ENCODE measurements around the gene ECE1.
A peak's percentile ranks its signal among the peaks of the same experiment; 100 is the strongest.

ECE1 gene

DNA sequence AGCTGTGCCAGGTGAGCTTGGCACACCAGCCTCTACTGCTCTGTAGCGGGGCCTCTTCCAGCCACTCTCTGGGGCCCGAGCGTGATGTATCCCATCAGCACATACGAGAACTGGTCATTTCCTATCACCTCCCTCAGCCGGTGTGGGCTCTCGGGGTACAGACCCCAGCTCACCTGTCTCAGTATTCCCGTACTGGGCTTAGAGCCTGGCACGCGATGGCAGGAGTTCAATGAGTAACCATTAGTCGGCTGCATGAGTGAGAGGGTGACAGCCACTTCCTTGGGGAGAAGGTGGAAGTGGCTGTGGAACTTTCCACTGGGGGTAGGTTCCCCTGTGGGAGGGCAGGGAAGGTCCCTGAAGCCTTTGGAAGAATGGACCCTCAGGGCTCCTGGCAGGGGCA is 46.1 kb downstream of the ECE1 start:
- no peak overlapping the region for H3K23ac ChIP-seq (ENCODE audit: low read length)
- H3K27me3 ChIP-seq (ENCODE audit: insufficient read depth, low read length) = no peaks in the 10 kb centered on the region
- no peak overlapping the region for H3K4me3 ChIP-seq (ENCODE audit: low read depth, low read length)
- H3K4ac ChIP-seq (ENCODE audit: low read depth, low read length) = no peak overlapping the region
- no peak overlapping the region for H2AK5ac ChIP-seq (ENCODE audit: low read length)
- no peak overlapping the region for H3K18ac ChIP-seq (ENCODE audit: low read length)
- no peak overlapping the region for H2AFZ ChIP-seq (ENCODE audit: insufficient read depth, low read length, poor library complexity)
- no peak overlapping the region for H3K14ac ChIP-seq (ENCODE audit: low read length)
- H3K79me1 ChIP-seq (ENCODE audit: low read length) = no peaks in the 10 kb centered on the region
- no peaks in the 10 kb centered on the region for H3K9me3 ChIP-seq (ENCODE audit: insufficient read depth, low read depth, low read length)
- no peak overlapping the region for H2BK120ac ChIP-seq (ENCODE audit: insufficient read depth, low read length, poor library complexity)
- peaks cover 6% of the 10 kb centered on the region in 2 experiments for H3K4me1 ChIP-seq (ENCODE audit: control insufficient read depth in 1 of 2, insufficient read depth in 2 of 2, low read length in 2 of 2)
- H4K12ac ChIP-seq (ENCODE audit: low read depth, low read length) = no peak overlapping the region
- H4K8ac ChIP-seq (ENCODE audit: low read depth, low read length) = no peak overlapping the region
- no peak overlapping the region for H3K27ac ChIP-seq (ENCODE audit: low read depth, low read length)
- peaks cover 8% of the 10 kb centered on the region in 2 experiments for H3K36me3 ChIP-seq (ENCODE audit: control insufficient read depth in 1 of 2, insufficient read depth in 2 of 2, low read length in 2 of 2)
- H3K4me2 ChIP-seq (ENCODE audit: low read length) = no peak overlapping the region
- no peak overlapping the region for H3K9ac ChIP-seq (ENCODE audit: low read length)
- H2BK12ac ChIP-seq (ENCODE audit: low read length) = no peak overlapping the region
- no CpG with 5 or more reads among the region's 10 CpGs for WGBS (ENCODE audit: extremely low coverage, insufficient coverage, insufficient read length)
- DNase-seq = no peak
- H4K91ac ChIP-seq (ENCODE audit: low read depth, low read length) = no peak overlapping the region
- H3K79me2 ChIP-seq (ENCODE audit: control insufficient read depth, insufficient read depth, low read length, poor library complexity) = no peaks in the 10 kb centered on the region
- no peak overlapping the region for H2BK5ac ChIP-seq (ENCODE audit: low read depth, low read length, poor library complexity)

DNA sequence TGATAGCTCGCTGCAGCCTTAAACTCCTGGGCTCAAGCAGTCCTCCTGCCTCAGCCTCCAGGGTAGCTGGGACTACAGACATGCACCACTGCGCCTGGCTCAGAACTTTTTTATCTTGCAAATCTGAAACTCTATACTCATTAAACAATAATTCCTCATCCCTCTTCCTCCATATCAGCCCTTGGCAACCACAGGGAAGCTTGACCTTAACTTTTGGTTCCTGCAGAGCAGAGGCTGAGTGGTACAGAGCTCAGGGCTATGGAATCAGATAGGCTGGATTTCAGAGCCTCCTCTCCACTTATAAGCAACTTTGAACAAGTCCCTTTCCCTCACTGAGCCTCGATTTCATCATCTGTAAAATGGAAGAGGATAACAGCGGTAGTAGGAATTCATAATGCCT is 47.4 kb downstream of the ECE1 start:
- Histone ChIP-seq H3K79me1 (ENCODE audit: low read length) (no peaks in the 10 kb centered on the region), H3K23ac (ENCODE audit: low read length) (no peak overlapping the region), H4K91ac (ENCODE audit: low read depth, low read length) (no peak overlapping the region), H4K12ac (ENCODE audit: low read depth, low read length) (no peak overlapping the region), H3K4me2 (ENCODE audit: low read length) (no peak overlapping the region), H3K14ac (ENCODE audit: low read length) (no peak overlapping the region), H3K9ac (ENCODE audit: low read length) (no peak overlapping the region), H3K36me3 (ENCODE audit: control insufficient read depth in 1 of 2, insufficient read depth in 2 of 2, low read length in 2 of 2) (peaks cover 8% of the 10 kb centered on the region in 2 experiments), H2BK120ac (ENCODE audit: insufficient read depth, low read length, poor library complexity) (no peak overlapping the region), H3K79me2 (ENCODE audit: control insufficient read depth, insufficient read depth, low read length, poor library complexity) (no peaks in the 10 kb centered on the region), H2BK12ac (ENCODE audit: low read length) (no peak overlapping the region), H3K4me3 (ENCODE audit: low read depth, low read length) (no peak overlapping the region), H3K18ac (ENCODE audit: low read length) (no peak overlapping the region), H3K27me3 (ENCODE audit: insufficient read depth, low read length) (no peaks in the 10 kb centered on the region), H3K4me1 (ENCODE audit: control insufficient read depth in 1 of 2, insufficient read depth in 2 of 2, low read length in 2 of 2) (peaks cover 8 to 10% of the 10 kb centered on the region in 2 experiments), H3K4ac (ENCODE audit: low read depth, low read length) (no peak overlapping the region), H4K8ac (ENCODE audit: low read depth, low read length) (no peak overlapping the region), H3K27ac (ENCODE audit: low read depth, low read length) (no peak overlapping the region), H2BK5ac (ENCODE audit: low read depth, low read length, poor library complexity) (no peak overlapping the region), H3K9me3 (ENCODE audit: insufficient read depth, low read depth, low read length) (no peaks in the 10 kb centered on the region), H2AK5ac (ENCODE audit: low read length) (no peak overlapping the region), H2AFZ (ENCODE audit: insufficient read depth, low read length, poor library complexity) (no peak overlapping the region)
- WGBS (ENCODE audit: extremely low coverage, insufficient coverage, insufficient read length) = no CpG with 5 or more reads among the region's 4 CpGs
- DNase-seq = no peak

GRCh38 chr1:21241771-21242581 is 48.3 kb downstream of the ECE1 start:
- no CpG with 5 or more reads among the region's 12 CpGs for WGBS (ENCODE audit: extremely low coverage, insufficient coverage, insufficient read length)
- no peaks in the 10 kb centered on the region for H3K27me3 ChIP-seq (ENCODE audit: insufficient read depth, low read length)

DNA sequence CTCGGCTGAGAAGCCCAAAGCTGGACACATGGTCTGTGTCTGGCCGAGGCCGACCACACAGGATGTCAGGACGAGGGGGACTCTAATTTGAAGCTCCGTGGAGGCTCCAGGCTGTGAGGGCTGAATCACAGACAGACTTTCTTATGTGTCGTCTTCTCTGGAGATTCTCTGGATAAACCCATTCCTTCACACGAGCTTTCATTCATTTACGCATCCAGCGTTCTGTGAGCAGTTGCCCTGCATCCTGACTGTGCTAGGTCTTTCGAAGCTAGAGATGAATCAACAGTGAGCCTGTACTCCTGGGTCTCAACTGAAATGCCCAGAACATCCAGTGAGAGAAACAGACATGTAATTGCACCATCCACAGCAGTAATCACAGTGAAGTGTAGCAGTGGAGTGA is 49.6 kb downstream of the ECE1 start:
- Histone ChIP-seq H3K18ac (ENCODE audit: low read length) (no peak overlapping the region), H3K9ac (ENCODE audit: low read length) (no peak overlapping the region), H3K79me2 (ENCODE audit: control insufficient read depth, insufficient read depth, low read length, poor library complexity) (no peaks in the 10 kb centered on the region), H3K79me1 (ENCODE audit: low read length) (no peaks in the 10 kb centered on the region), H2BK120ac (ENCODE audit: insufficient read depth, low read length, poor library complexity) (no peak overlapping the region), H3K23ac (ENCODE audit: low read length) (no peak overlapping the region), H3K27ac (ENCODE audit: low read depth, low read length) (no peak overlapping the region), H4K12ac (ENCODE audit: low read depth, low read length) (no peak overlapping the region), H3K4me1 (ENCODE audit: control insufficient read depth in 1 of 2, insufficient read depth in 2 of 2, low read length in 2 of 2) (peaks cover 9 to 14% of the 10 kb centered on the region in 2 experiments), H3K4me2 (ENCODE audit: low read length) (no peak overlapping the region), H3K36me3 (ENCODE audit: control insufficient read depth in 1 of 2, insufficient read depth in 2 of 2, low read length in 2 of 2) (peaks cover 8 to 13% of the 10 kb centered on the region in 2 experiments), H3K27me3 (ENCODE audit: insufficient read depth, low read length) (no peaks in the 10 kb centered on the region), H3K4ac (ENCODE audit: low read depth, low read length) (no peak overlapping the region), H3K9me3 (ENCODE audit: insufficient read depth, low read depth, low read length) (no peaks in the 10 kb centered on the region), H2BK5ac (ENCODE audit: low read depth, low read length, poor library complexity) (no peak overlapping the region), H4K91ac (ENCODE audit: low read depth, low read length) (peak overlapping the region; percentile 8), H2AFZ (ENCODE audit: insufficient read depth, low read length, poor library complexity) (no peak overlapping the region), H3K4me3 (ENCODE audit: low read depth, low read length) (no peak overlapping the region), H3K14ac (ENCODE audit: low read length) (no peak overlapping the region), H4K8ac (ENCODE audit: low read depth, low read length) (no peak overlapping the region), H2BK12ac (ENCODE audit: low read length) (no peak overlapping the region), H2AK5ac (ENCODE audit: low read length) (no peak overlapping the region)
- no CpG with 5 or more reads among the region's 10 CpGs for WGBS (ENCODE audit: extremely low coverage, insufficient coverage, insufficient read length)
- peak; percentile 57 to 61 for DNase-seq

More at GRCh38 chr1:21241771-21242581, 48.3 kb downstream of the ECE1 start:
- Histone ChIP-seq H3K79me1 (ENCODE audit: low read length) (no peaks in the 10 kb centered on the region), H3K18ac (ENCODE audit: low read length) (no peak overlapping the region), H2AK5ac (ENCODE audit: low read length) (no peak overlapping the region), H2BK5ac (ENCODE audit: low read depth, low read length, poor library complexity) (no peak overlapping the region), H3K23ac (ENCODE audit: low read length) (no peak overlapping the region), H3K27ac (ENCODE audit: low read depth, low read length) (no peak overlapping the region), H4K12ac (ENCODE audit: low read depth, low read length) (no peak overlapping the region), H2BK120ac (ENCODE audit: insufficient read depth, low read length, poor library complexity) (no peak overlapping the region), H4K8ac (ENCODE audit: low read depth, low read length) (no peak overlapping the region), H2AFZ (ENCODE audit: insufficient read depth, low read length, poor library complexity) (no peak overlapping the region), H2BK12ac (ENCODE audit: low read length) (peak overlapping the region; percentile 15), H3K36me3 (ENCODE audit: control insufficient read depth in 1 of 2, insufficient read depth in 2 of 2, low read length in 2 of 2) (peaks cover 8% of the 10 kb centered on the region in 2 experiments), H3K9ac (ENCODE audit: low read length) (no peak overlapping the region), H4K91ac (ENCODE audit: low read depth, low read length) (peak overlapping the region; percentile 9), H3K79me2 (ENCODE audit: control insufficient read depth, insufficient read depth, low read length, poor library complexity) (no peaks in the 10 kb centered on the region), H3K9me3 (ENCODE audit: insufficient read depth, low read depth, low read length) (no peaks in the 10 kb centered on the region), H3K4ac (ENCODE audit: low read depth, low read length) (no peak overlapping the region), H3K4me1 (ENCODE audit: control insufficient read depth in 1 of 2, insufficient read depth in 2 of 2, low read length in 2 of 2) (peaks cover 9 to 12% of the 10 kb centered on the region in 2 experiments), H3K4me3 (ENCODE audit: low read depth, low read length) (no peak overlapping the region), H3K4me2 (ENCODE audit: low read length) (no peak overlapping the region), H3K14ac (ENCODE audit: low read length) (no peak overlapping the region)
- peak in 1 of 2 donors; percentile 41 for DNase-seq

All from trophoblast cell (in vitro differentiated cells and primary cell).